ENCODE data around the gene PRDM16.

PRDM16 gene

DNA sequence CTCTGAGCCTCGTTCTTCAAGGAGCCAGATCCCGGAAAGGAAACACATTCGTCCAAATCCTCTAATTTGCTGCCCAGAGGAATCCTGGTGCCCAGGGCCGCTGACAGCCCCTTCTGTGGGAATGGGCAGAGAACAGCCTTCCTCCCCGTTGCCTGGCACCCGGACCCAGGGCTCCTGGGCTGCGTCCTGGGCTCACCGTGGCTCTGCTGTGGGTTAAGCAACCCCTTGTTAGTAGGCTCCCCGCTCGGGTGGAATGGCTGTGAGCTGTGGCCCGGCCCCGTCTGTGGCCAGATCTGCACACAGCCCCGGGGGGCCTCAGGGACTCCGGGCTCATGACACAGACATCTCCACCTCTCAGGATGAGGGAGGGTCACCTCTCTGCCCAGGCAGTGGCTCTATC is 262.6 kb downstream of the PRDM16 start:
- FAIRE-seq = no peak
- no peak for DNase-seq (ENCODE audit: low spot score)

GRCh38 chr1:3332043-3332442 is 263.0 kb downstream of the PRDM16 start:
- FAIRE-seq (no peak), DNase-seq (ENCODE audit: low spot score) (no peak)

- DNase-seq (ENCODE audit: low spot score) (no peak), FAIRE-seq (no peak)
Measured at GRCh38 chr1:3332662-3333061, 263.7 kb downstream of the PRDM16 start.

DNA sequence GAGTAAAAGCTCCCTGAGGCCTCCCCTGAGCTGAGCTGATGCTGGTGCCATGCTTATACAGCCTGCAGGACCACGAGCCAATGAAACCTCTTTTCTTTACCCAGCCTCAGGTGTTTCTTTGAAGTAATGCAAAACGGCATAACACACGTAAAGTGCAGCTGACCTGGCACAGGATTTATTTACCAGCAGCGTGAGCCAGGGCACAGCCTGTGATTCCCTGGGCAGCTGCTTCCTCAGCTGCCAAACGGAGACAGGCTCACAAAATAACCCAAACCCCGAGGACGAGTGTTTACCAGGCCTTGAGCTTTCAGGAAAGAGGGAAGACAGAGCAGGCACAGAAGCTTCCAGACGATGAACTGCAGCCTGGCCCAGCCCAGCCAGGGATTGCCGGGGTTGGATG is 264.9 kb downstream of the PRDM16 start:
- FAIRE-seq = no peak

GRCh38 chr1:3334366-3334765 is 265.4 kb downstream of the PRDM16 start:
- DNase-seq (ENCODE audit: low spot score) (no peak), FAIRE-seq (no peak)

More for the DNA sequence above, 264.9 kb downstream of the PRDM16 start:
- no peak for DNase-seq (ENCODE audit: low spot score)

- FAIRE-seq = no peak
Measured at GRCh38 chr1:3335754-3336640, 267.0 kb downstream of the PRDM16 start.

GRCh38 chr1:3336641-3337630 is 267.9 kb downstream of the PRDM16 start:
- peak; percentile 74 for FAIRE-seq
- no peak for DNase-seq (ENCODE audit: low spot score)

More at GRCh38 chr1:3335754-3336640, 267.0 kb downstream of the PRDM16 start:
- no peak for DNase-seq (ENCODE audit: low spot score)

DNA sequence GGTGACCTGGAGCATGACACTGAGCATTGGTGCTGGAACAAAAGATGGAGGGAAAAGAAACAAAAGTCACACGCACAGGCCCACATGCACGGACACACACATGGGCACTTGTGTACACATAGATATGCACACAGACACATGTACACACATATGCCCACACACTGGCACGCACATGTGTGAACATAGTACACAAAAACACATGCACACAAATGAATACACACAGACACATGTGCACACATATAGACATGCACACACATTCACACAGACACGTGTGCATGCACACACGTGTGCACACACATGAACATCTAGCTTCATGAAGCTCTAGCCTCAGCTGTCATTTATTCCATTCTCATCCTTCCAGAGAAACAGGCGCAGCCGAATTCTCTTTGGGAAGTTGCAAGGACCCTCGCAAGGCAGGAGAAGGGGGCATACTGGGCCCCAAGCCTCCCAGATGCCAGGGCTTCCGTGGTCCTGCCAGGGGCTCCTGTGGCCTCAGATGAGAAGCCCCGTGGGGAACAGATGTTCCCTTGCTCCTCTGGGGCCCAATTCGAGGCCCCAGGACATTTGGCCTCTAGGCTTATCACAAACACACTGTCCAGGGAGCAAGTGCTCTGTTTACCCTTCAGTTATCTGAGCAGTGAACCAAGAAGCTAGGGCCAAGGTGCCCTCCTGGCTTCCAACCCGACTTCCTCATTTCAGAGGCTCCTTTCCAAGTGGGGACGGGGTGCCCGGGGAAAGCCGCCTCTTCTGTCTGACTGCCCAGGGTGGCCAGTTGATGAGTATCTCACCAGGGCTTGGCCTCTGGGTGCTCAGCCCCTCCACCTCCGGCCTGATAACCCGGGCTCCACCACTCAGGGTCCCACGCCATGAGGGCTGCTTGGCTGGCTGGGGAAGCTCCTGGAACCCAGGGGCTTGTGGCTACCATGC is 269.1 kb downstream of the PRDM16 start:
- DNase-seq (ENCODE audit: low spot score) (no peak), FAIRE-seq (no peak)

DNA sequence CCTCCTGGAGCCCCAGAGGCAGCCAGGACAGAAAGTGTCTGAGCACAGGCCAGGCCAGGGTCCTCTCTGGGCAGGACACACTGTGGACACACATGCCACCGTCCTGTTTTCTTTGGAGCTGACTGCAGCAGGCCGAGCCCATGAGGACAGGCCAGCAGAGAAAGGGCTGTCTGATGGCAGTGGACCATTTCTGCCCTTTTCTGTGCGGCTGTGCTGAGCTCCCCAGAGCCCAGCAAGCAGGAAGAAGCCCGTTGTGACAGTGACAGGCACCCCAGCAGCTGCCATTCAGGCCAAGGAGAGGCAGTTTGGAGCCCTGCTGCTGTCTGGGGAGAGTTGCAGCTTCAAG is 269.7 kb downstream of the PRDM16 start:
- FAIRE-seq = no peak

DNA sequence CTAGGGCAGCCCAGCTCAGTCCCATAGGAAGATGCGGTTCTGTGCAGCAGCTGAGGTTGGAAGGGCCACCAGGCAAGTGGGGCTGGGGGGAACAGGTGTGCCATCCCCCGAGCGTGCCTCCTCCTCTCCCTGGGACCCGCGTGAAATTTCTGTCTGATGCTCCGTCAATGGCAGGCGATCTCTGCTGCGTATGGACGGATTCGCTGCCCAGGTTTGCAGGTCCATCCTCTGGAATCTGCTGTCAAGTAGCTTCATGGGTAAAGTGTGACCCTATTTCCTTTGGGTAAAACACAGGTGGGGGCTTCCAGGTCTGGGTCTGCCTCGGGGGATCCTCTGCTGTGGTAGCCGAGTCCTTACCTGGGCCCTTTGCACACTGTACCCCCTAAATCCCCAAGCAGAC is 270.9 kb downstream of the PRDM16 start:
- DNase-seq (ENCODE audit: low spot score) = no peak
- FAIRE-seq = no peak

More for the DNA sequence above, 269.7 kb downstream of the PRDM16 start:
- DNase-seq (ENCODE audit: low spot score) = no peak

DNA sequence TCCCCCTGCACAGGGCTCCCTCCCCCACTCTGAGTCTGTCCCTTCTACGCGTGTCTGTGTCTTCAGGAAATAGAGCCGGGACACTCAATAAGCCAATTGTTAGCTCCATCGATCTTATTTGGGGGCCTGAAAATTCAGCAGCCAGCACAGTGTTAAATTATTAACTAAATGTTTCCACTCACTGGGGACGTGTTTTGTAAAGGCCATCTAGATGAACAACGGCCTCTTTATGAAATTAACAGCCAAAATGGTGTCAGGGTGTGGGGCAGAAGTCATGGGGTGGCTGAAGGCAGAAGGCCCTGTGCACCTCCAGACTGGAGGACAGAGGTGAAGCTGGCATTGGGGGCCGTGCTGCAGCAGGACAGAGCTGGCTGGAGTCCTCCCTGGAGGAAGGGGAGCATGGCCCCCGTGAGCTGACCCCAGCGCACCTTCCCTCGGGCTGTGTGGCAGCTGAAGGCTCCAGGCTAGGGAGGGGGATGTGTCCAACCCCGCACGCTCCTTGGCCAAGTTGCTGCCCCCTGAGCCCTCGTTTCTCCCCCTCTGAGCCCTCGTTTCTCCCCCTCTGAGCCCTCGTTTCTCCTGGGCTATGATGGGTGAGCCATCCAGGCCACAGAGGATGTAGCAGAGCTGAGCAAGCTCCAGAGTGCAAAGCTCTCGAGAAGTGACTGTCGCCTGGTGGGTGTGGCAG is 271.7 kb downstream of the PRDM16 start:
- FAIRE-seq (no peak), DNase-seq (ENCODE audit: low spot score) (no peak)

- no peak for DNase-seq (ENCODE audit: low spot score)
- no peak for FAIRE-seq
Measured at GRCh38 chr1:3341236-3341994, 272.4 kb downstream of the PRDM16 start.

- no peak for FAIRE-seq
- no peak for DNase-seq (ENCODE audit: low spot score)
Measured at GRCh38 chr1:3342960-3343359, 274.0 kb downstream of the PRDM16 start.

DNA sequence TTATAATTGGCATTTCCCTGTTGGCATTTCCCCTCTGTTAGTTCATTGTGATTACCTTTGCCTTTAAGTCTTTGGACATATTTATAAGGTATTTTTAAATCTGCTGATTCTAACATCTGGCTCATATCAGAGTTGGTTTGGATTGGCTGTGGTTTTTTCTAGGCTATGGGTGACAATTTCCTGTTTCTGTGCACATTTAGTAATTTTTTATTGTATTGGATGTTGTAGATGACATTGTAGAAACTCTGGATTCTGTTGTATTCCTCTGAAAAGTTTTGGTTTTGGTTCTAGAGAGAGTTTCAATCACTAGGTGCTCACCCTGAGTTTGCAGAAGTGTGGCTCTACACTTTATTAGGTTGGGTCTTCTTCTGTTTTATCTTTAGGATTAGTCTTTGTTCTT is 275.4 kb downstream of the PRDM16 start:
- FAIRE-seq (no peak), DNase-seq (ENCODE audit: low spot score) (no peak)

DNA sequence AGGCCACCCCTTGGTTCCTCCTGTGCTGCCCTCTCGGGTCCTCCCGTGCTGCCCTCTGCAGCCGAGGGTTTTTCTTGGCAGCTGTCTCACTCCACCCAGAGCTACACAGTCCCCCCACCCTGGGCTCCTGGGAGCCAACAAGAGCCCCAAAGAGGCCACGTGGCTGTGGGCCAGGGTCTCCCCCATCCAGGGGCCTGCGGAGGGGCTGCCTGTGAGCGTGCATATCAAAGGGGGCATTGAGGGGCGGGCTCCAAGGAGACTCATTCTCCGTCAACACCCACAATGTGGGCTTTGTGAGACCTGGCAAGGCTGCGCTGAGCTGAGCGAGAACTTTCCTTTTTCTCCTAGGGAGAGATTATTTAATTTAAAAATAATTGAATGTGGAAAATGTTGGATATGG is 276.8 kb downstream of the PRDM16 start:
- FAIRE-seq = no peak
- no peak for DNase-seq (ENCODE audit: low spot score)

GRCh38 chr1:3346478-3346877 is 277.5 kb downstream of the PRDM16 start:
- FAIRE-seq (no peak), DNase-seq (ENCODE audit: low spot score) (no peak)

DNA sequence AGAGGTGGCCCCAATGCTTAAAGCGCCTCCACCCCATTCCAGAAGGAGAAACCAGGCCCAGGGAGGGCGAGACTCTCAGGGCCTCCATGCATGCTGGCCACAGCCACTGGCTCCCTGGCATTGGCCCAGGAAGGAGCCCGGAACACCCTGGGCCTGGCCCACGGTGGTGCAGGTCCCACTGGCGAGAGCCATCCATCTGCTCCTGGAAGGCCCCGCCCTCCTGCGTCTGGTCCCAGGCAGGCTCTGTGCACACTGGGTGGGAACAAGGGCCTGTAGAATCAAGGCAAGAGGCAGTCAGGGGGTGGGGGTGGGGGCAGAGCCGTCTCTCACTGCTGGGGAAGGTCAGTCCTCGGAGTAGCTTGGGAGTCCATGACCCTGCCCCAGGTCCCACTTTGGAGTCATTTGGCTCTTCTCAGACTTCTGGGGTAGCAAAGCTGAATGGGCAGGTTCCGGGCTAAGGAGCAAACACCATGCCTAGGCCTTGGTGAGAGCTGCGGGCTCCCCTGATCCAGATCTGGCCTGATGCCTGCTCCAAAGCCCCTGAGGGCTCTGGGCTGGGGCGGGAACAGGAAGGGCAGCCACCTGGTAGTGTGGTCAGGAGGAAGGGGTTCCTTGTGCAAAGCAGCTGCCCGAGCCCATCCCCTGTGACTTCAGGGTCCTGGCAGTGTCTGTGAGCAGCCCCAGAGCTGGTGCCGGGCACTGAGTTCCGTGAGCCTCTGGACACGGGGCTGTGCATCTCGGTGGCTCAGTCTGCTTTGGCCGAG is 278.4 kb downstream of the PRDM16 start:
- no peak for FAIRE-seq
- DNase-seq (ENCODE audit: low spot score) = no peak

DNA sequence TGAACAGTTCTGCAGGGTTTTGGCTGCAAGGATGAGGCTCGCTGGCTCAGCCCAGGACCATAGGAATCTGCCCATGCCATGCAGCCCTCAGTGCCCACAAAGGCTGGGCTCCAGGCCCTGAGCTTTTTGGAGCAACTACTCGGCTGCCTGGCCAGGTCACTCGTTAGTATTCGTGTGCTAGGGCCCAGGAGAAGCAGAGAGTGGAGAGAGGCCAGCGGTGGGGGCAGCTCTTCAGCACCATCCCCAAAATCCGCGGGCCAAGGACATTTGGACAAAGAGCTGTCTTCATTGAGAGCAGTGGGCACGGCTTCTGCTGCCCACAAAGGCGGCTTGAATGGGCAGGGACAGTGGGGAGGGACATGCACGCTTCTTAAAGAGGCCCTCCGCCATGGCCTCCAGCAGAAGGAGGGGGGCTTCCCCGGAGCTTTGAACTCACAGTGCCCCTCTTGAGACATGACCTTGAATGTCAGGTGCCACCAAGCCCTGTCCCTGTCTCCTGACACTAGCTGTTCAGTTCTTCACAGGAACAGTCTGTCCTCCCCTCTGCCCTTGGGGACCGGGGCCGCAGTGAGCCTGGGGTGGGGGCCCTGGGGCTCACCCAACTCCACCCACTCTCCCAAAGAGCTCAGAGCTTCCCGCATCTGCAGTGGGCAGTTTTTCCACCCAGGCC is 279.3 kb downstream of the PRDM16 start:
- FAIRE-seq = no peak
- no peak for DNase-seq (ENCODE audit: low spot score)

Measured in urothelium cell line (cell line).